Hepatocyte (in vitro differentiated cells): ENCODE measurements around the gene STAT2.

Experiments
- CTCF ChIP-seq: fragments of 200-600 bp; sonication (generic); IDR thresholded peaks from 2 replicates; pipeline ENCODE4 v1.5.1; 2016; ENCODE audit warnings: antibody characterized with exemption, mild to moderate bottlenecking; ENCODE audit not compliant: poor library complexity
- EZH2 ChIP-seq: fragments of 200-600 bp; sonication (generic); IDR thresholded peaks from 2 replicates; pipeline ENCODE4 v1.6.1; 2016; ENCODE audit warnings: antibody characterized with exemption, mild to moderate bottlenecking, borderline replicate concordance

- TF ChIP-seq CTCF = no peak
- no peak for TF ChIP-seq EZH2
These were observed 7.0 kb upstream of the STAT2 start for GRCh38 chr12:56366948-56367347.
